ENCODE results near the gene EDN3.
"Not testable (repeated sequence)": the region's sequence is repeated elsewhere in the genome, so short reads cannot be mapped to it uniquely, and the experiment has no call there.

Gene EDN3

DNA sequence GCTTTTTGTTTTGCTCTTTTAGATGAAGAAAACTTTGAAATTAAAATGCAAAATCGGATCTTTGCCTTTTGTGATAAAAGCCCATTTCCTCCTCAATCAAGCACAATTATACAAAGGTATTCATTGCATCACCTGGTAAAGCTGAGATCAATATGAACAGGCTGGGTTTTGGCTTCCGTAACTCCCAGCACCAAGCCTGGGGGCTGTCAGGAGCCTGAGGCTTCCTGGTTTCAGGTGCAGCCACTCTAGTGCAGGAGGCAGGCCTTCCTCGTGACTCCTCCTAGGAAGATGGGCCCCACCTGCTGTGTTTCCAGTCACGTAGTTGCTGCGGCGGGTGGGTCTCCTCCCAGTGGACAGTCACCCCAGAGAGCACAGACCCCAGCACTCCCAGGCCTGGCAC is 54.0 kb downstream of the EDN3 start:
- H4K8ac ChIP-seq (ENCODE audit: low read depth, low read length): no peak overlapping the region
- no peak overlapping the region for H3K27ac ChIP-seq (ENCODE audit: low read depth, low read length)
- H3K4me3 ChIP-seq (ENCODE audit: low read depth, low read length): no peak overlapping the region
- no peak overlapping the region for H4K12ac ChIP-seq (ENCODE audit: low read depth, low read length)
- H3K4ac ChIP-seq (ENCODE audit: low read depth, low read length): no peak overlapping the region
- WGBS (ENCODE audit: extremely low coverage, insufficient coverage, insufficient read length): no CpG with 5 or more reads among the region's 6 CpGs
- H4K91ac ChIP-seq (ENCODE audit: low read depth, low read length): no peak overlapping the region
- no peak overlapping the region for H2BK5ac ChIP-seq (ENCODE audit: low read depth, low read length, poor library complexity)
- peaks cover 3% of the 10 kb centered on the region for H3K9me3 ChIP-seq (ENCODE audit: insufficient read depth, low read depth, low read length)
- no peak overlapping the region for H2AFZ ChIP-seq (ENCODE audit: insufficient read depth, low read length, poor library complexity)
- H3K9ac ChIP-seq (ENCODE audit: low read length): no peak overlapping the region
- H3K4me1 ChIP-seq (ENCODE audit: control insufficient read depth in 1 of 2, insufficient read depth in 2 of 2, low read length in 2 of 2): no peaks in the 10 kb centered on the region
- H2BK120ac ChIP-seq (ENCODE audit: insufficient read depth, low read length, poor library complexity): no peak overlapping the region
- H3K23ac ChIP-seq (ENCODE audit: low read length): no peak overlapping the region
- no peak overlapping the region for H2BK12ac ChIP-seq (ENCODE audit: low read length)
- H3K79me1 ChIP-seq (ENCODE audit: low read length): no peaks in the 10 kb centered on the region
- H3K79me2 ChIP-seq (ENCODE audit: control insufficient read depth, insufficient read depth, low read length, poor library complexity): no peaks in the 10 kb centered on the region
- H3K14ac ChIP-seq (ENCODE audit: low read length): no peak overlapping the region
- H3K18ac ChIP-seq (ENCODE audit: low read length): no peak overlapping the region
- no peak overlapping the region for H3K4me2 ChIP-seq (ENCODE audit: low read length)
- no peaks in the 10 kb centered on the region for H3K27me3 ChIP-seq (ENCODE audit: insufficient read depth, low read length)
- no peak for DNase-seq
- no peak overlapping the region for H2AK5ac ChIP-seq (ENCODE audit: low read length)
- no peaks in the 10 kb centered on the region for H3K36me3 ChIP-seq (ENCODE audit: control insufficient read depth in 1 of 2, insufficient read depth in 2 of 2, low read length in 2 of 2)

DNA sequence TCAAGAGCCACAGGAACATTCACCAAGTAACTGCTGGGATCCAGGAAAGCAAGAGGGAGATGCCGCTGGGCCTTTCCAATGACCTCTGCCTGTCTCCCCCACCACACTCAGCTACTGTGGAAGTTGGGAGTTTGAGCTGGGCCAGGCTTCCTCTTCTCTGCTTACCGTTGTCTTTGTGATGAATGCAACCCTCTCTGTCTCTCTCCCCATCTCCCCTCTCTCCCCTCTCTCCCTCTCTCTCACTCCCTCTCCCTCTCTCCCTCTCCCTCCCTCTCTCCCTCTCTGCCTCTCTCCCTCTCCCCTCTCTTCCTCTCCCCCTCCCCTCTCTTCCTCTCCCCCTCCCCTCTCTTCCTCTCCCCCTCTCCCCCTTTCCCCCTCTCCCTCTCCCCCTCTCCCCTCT is 54.8 kb downstream of the EDN3 start:
- no peak overlapping the region for H4K91ac ChIP-seq (ENCODE audit: low read depth, low read length)
- H2BK12ac ChIP-seq (ENCODE audit: low read length): no peak overlapping the region
- H3K4me1 ChIP-seq (ENCODE audit: control insufficient read depth in 1 of 2, insufficient read depth in 2 of 2, low read length in 2 of 2): no peaks in the 10 kb centered on the region
- no peak overlapping the region for H4K12ac ChIP-seq (ENCODE audit: low read depth, low read length)
- H3K18ac ChIP-seq (ENCODE audit: low read length): no peak overlapping the region
- H3K4ac ChIP-seq (ENCODE audit: low read depth, low read length): no peak overlapping the region
- WGBS (ENCODE audit: extremely low coverage, insufficient coverage, insufficient read length): no CpG with 5 or more reads among the region's 2 CpGs
- H3K36me3 ChIP-seq (ENCODE audit: control insufficient read depth in 1 of 2, insufficient read depth in 2 of 2, low read length in 2 of 2): no peaks in the 10 kb centered on the region
- H3K79me2 ChIP-seq (ENCODE audit: control insufficient read depth, insufficient read depth, low read length, poor library complexity): no peaks in the 10 kb centered on the region
- no peak for DNase-seq
- no peak overlapping the region for H3K4me2 ChIP-seq (ENCODE audit: low read length)
- H3K23ac ChIP-seq (ENCODE audit: low read length): no peak overlapping the region
- no peak overlapping the region for H2BK120ac ChIP-seq (ENCODE audit: insufficient read depth, low read length, poor library complexity)
- no peak overlapping the region for H3K27ac ChIP-seq (ENCODE audit: low read depth, low read length)
- no peak overlapping the region for H4K8ac ChIP-seq (ENCODE audit: low read depth, low read length)
- H3K4me3 ChIP-seq (ENCODE audit: low read depth, low read length): no peak overlapping the region
- H3K9me3 ChIP-seq (ENCODE audit: insufficient read depth, low read depth, low read length): peaks cover 3% of the 10 kb centered on the region
- H3K79me1 ChIP-seq (ENCODE audit: low read length): no peaks in the 10 kb centered on the region
- H3K27me3 ChIP-seq (ENCODE audit: insufficient read depth, low read length): no peaks in the 10 kb centered on the region
- H2AK5ac ChIP-seq (ENCODE audit: low read length): no peak overlapping the region
- no peak overlapping the region for H2BK5ac ChIP-seq (ENCODE audit: low read depth, low read length, poor library complexity)
- H2AFZ ChIP-seq (ENCODE audit: insufficient read depth, low read length, poor library complexity): no peak overlapping the region
- no peak overlapping the region for H3K14ac ChIP-seq (ENCODE audit: low read length)
- H3K9ac ChIP-seq (ENCODE audit: low read length): no peak overlapping the region

DNA sequence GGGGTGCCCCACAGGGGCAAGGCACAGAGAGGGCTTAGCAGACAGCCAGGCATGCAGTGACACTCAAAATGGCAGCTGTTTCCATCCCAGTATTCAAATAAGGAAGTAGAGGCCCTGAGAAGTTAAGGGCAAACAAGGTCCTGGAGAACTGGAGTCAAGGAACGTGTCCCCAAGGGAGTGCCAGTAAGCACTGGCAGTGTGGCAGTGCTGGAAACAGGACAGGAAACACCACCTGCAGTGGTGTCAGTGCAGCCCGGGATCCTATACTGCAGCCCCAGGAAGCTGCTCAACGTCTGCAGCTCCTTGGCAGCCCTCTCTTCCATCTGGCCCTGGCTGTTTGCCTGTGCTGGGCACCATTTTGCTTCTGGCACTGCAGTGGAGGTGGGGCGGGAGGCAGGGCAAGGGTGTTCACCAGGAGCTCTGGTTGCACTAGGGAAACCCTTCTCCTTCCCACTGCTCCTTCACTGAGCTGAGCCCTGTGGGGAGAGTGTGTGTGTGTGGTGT is 56.3 kb downstream of the EDN3 start:
- H2BK5ac ChIP-seq (ENCODE audit: low read depth, low read length, poor library complexity): no peak overlapping the region
- H3K23ac ChIP-seq (ENCODE audit: low read length): no peak overlapping the region
- no peaks in the 10 kb centered on the region for H3K36me3 ChIP-seq (ENCODE audit: control insufficient read depth in 1 of 2, insufficient read depth in 2 of 2, low read length in 2 of 2)
- H2BK12ac ChIP-seq (ENCODE audit: low read length): no peak overlapping the region
- no peak overlapping the region for H3K9ac ChIP-seq (ENCODE audit: low read length)
- H3K79me1 ChIP-seq (ENCODE audit: low read length): no peaks in the 10 kb centered on the region
- no peak overlapping the region for H3K14ac ChIP-seq (ENCODE audit: low read length)
- H3K27ac ChIP-seq (ENCODE audit: low read depth, low read length): no peak overlapping the region
- no peak overlapping the region for H3K4ac ChIP-seq (ENCODE audit: low read depth, low read length)
- H3K27me3 ChIP-seq (ENCODE audit: insufficient read depth, low read length): no peaks in the 10 kb centered on the region
- no peak overlapping the region for H3K18ac ChIP-seq (ENCODE audit: low read length)
- no peaks in the 10 kb centered on the region for H3K4me1 ChIP-seq (ENCODE audit: control insufficient read depth in 1 of 2, insufficient read depth in 2 of 2, low read length in 2 of 2)
- H3K9me3 ChIP-seq (ENCODE audit: insufficient read depth, low read depth, low read length): peaks cover 3% of the 10 kb centered on the region
- no peak overlapping the region for H3K4me2 ChIP-seq (ENCODE audit: low read length)
- H4K12ac ChIP-seq (ENCODE audit: low read depth, low read length): no peak overlapping the region
- no peak overlapping the region for H2BK120ac ChIP-seq (ENCODE audit: insufficient read depth, low read length, poor library complexity)
- H2AFZ ChIP-seq (ENCODE audit: insufficient read depth, low read length, poor library complexity): no peak overlapping the region
- H2AK5ac ChIP-seq (ENCODE audit: low read length): no peak overlapping the region
- H3K79me2 ChIP-seq (ENCODE audit: control insufficient read depth, insufficient read depth, low read length, poor library complexity): no peaks in the 10 kb centered on the region
- WGBS (ENCODE audit: extremely low coverage, insufficient coverage, insufficient read length): no CpG with 5 or more reads among the region's 4 CpGs
- H3K4me3 ChIP-seq (ENCODE audit: low read depth, low read length): peak overlapping the region; percentile 50
- no peak overlapping the region for H4K91ac ChIP-seq (ENCODE audit: low read depth, low read length)
- H4K8ac ChIP-seq (ENCODE audit: low read depth, low read length): no peak overlapping the region
- DNase-seq: no peak

DNA sequence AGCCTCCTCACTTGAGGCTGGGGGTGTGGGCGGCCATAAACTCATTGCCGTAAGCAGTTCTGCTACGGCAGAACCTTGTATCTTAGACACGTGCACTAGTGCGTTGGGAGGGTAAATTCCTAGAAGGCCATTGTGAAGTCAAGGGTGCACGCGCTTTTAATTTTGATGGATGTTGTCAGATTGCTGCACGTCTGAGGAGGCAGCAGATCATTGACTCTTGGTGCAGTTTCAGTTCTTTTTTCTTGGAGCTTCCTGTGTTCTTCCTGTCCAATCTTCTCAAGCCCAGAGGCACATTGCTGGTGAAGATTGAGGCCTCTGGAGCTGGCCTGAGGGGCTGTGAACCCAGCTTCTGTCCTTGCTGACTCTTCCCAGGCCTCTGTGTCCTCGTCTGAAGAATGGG is 58.4 kb downstream of the EDN3 start:
- H2AFZ ChIP-seq (ENCODE audit: insufficient read depth, low read length, poor library complexity); H3K4me3 ChIP-seq (ENCODE audit: low read depth, low read length); DNase-seq; H3K9ac ChIP-seq (ENCODE audit: low read length); H3K23ac ChIP-seq (ENCODE audit: low read length); H2BK12ac ChIP-seq (ENCODE audit: low read length); H4K8ac ChIP-seq (ENCODE audit: low read depth, low read length); H3K14ac ChIP-seq (ENCODE audit: low read length); H2AK5ac ChIP-seq (ENCODE audit: low read length); H3K4me1 ChIP-seq (ENCODE audit: control insufficient read depth in 1 of 2, insufficient read depth in 2 of 2, low read length in 2 of 2); H4K12ac ChIP-seq (ENCODE audit: low read depth, low read length); H3K27me3 ChIP-seq (ENCODE audit: insufficient read depth, low read length); H3K79me1 ChIP-seq (ENCODE audit: low read length); H3K36me3 ChIP-seq (ENCODE audit: control insufficient read depth in 1 of 2, insufficient read depth in 2 of 2, low read length in 2 of 2); H2BK120ac ChIP-seq (ENCODE audit: insufficient read depth, low read length, poor library complexity); H3K27ac ChIP-seq (ENCODE audit: low read depth, low read length); H2BK5ac ChIP-seq (ENCODE audit: low read depth, low read length, poor library complexity); H4K91ac ChIP-seq (ENCODE audit: low read depth, low read length); H3K4ac ChIP-seq (ENCODE audit: low read depth, low read length); H3K79me2 ChIP-seq (ENCODE audit: control insufficient read depth, insufficient read depth, low read length, poor library complexity); H3K9me3 ChIP-seq (ENCODE audit: insufficient read depth, low read depth, low read length); H3K4me2 ChIP-seq (ENCODE audit: low read length); H3K18ac ChIP-seq (ENCODE audit: low read length): not testable (repeated sequence)
- WGBS (ENCODE audit: extremely low coverage, insufficient coverage, insufficient read length): no CpG with 5 or more reads among the region's 9 CpGs
